Cardiac muscle cell (in vitro differentiated cells and primary cell): ENCODE data around the gene PARVA. TPM values are rescaled to one million over a fixed set of nuclear protein-coding genes. Genes with fewer than 3 reads are reported as not detected.

Experiments
- DNase-seq, 2 donors: peaks; one replicate each; pipeline versions ENCODE4 v3.0.0 to v3.0.0-alpha.2; 2010 to 2017; ENCODE audit warnings: low read depth in 1 of 2, low spot score in 1 of 2
- H3K27ac ChIP-seq: fragments of 200-600 bp; sonication (generic); 2 replicates; pipeline ENCODE4 v1.5.1; 2016
- H3K27me3 ChIP-seq: fragments of 200-600 bp; sonication (generic); 2 replicates; pipeline ENCODE4 v1.6.0; 2016; ENCODE audit warnings: control low read depth
- H3K36me3 ChIP-seq: fragments of 200-600 bp; sonication (generic); 2 replicates; pipeline ENCODE4 v1.5.1; 2016; ENCODE audit warnings: control low read depth
- H3K4me1 ChIP-seq: fragments of 200-600 bp; sonication (generic); 2 replicates; pipeline ENCODE4 v1.8.1; 2017; ENCODE audit warnings: low read depth, mild to moderate bottlenecking, mixed run types
- H3K4me3 ChIP-seq: fragments of 200-600 bp; sonication (generic); 2 replicates; pipeline ENCODE4 v1.5.1; 2016; ENCODE audit warnings: mild to moderate bottlenecking
- H3K9me3 ChIP-seq: fragments of 200-600 bp; sonication (generic); 2 replicates; pipeline ENCODE4 v1.5.1; 2017; ENCODE audit warnings: low read depth, mild to moderate bottlenecking, control low read depth
- polyA plus RNA-seq: library from polyadenylated mRNA; unstranded; fragments of >200 nt; fragmentation: Nextera tagmentation; extraction: Ambion mirVana; gene quantifications from 2 replicates; pipeline ENCODE4 v1.2.1, GENCODE V29; 2016
- total RNA-seq: library from RNA; depleted of rRNA; stranded (reverse); fragments of >200 nt; gene quantifications from 2 replicates; pipeline ENCODE4 v1.2.3, GENCODE V29; 2016
- TF ChIP-seq, protein P1 (sequence below): IDR thresholded peaks from 2 replicates; pipeline ENCODE4 v1.5.1; 2012; ENCODE audit warnings: low read depth, mild to moderate bottlenecking, low read length

PARVA gene
- total and polyA plus RNA-seq, 2 experiments from 2014 or later = 13.0 to 24.2 TPM

- no peaks in the 10 kb centered on the region for H3K9me3 ChIP-seq
- H3K27me3 ChIP-seq = no peaks in the 10 kb centered on the region
- H3K36me3 ChIP-seq = no peaks in the 10 kb centered on the region
- no peak overlapping the region for H3K27ac ChIP-seq
- H3K4me3 ChIP-seq = no peak overlapping the region
- peaks cover 20% of the 10 kb centered on the region for H3K4me1 ChIP-seq
- TF ChIP-seq, protein P1, sequence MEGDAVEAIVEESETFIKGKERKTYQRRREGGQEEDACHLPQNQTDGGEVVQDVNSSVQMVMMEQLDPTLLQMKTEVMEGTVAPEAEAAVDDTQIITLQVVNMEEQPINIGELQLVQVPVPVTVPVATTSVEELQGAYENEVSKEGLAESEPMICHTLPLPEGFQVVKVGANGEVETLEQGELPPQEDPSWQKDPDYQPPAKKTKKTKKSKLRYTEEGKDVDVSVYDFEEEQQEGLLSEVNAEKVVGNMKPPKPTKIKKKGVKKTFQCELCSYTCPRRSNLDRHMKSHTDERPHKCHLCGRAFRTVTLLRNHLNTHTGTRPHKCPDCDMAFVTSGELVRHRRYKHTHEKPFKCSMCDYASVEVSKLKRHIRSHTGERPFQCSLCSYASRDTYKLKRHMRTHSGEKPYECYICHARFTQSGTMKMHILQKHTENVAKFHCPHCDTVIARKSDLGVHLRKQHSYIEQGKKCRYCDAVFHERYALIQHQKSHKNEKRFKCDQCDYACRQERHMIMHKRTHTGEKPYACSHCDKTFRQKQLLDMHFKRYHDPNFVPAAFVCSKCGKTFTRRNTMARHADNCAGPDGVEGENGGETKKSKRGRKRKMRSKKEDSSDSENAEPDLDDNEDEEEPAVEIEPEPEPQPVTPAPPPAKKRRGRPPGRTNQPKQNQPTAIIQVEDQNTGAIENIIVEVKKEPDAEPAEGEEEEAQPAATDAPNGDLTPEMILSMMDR = no peak
- no peak for DNase-seq
These were observed 60.9 kb downstream of the PARVA start for GRCh38 chr11:12438291-12438690.

DNA sequence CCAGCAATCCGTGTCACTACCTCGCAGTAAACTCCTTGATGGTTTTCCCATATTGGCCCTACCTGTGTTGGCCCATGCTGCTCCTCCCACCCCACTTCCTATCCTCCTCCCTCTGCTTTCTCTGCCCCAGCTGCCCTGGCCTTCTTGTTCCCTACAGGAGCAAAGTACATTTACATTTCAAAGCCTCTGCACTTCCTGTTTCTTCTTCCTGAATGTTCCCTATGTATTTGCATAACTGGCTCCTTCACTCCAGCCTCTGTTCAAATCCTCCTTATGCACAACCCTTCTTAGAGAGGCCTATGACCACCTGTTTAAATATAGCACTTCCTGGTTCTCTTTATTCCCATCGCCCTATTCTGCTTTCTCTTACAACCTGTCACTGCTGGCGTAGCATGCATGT lies 62.2 kb downstream of the PARVA start:
- Histone ChIP-seq H3K36me3 (no peaks in the 10 kb centered on the region), H3K27ac (no peak overlapping the region), H3K27me3 (no peaks in the 10 kb centered on the region), H3K4me3 (no peak overlapping the region), H3K9me3 (no peaks in the 10 kb centered on the region), H3K4me1 (peaks cover 12% of the 10 kb centered on the region)
- TF ChIP-seq, protein P1 = no peak
- DNase-seq = no peak

- no peak overlapping the region for H3K27ac ChIP-seq
- H3K4me3 ChIP-seq = no peak overlapping the region
- H3K9me3 ChIP-seq = no peaks in the 10 kb centered on the region
- no peak for DNase-seq
- TF ChIP-seq, protein P1 = no peak
- H3K27me3 ChIP-seq = no peaks in the 10 kb centered on the region
- no peaks in the 10 kb centered on the region for H3K36me3 ChIP-seq
- H3K4me1 ChIP-seq = peaks cover 2% of the 10 kb centered on the region
These were observed 63.2 kb downstream of the PARVA start for GRCh38 chr11:12440565-12440964.

GRCh38 chr11:12441231-12441861 lies 64.0 kb downstream of the PARVA start:
- Histone ChIP-seq H3K9me3 (no peaks in the 10 kb centered on the region), H3K4me3 (no peak overlapping the region), H3K4me1 (no peaks in the 10 kb centered on the region), H3K27me3 (no peaks in the 10 kb centered on the region), H3K36me3 (no peaks in the 10 kb centered on the region), H3K27ac (no peak overlapping the region)
- TF ChIP-seq, protein P1 = no peak
- DNase-seq = no peak

DNA sequence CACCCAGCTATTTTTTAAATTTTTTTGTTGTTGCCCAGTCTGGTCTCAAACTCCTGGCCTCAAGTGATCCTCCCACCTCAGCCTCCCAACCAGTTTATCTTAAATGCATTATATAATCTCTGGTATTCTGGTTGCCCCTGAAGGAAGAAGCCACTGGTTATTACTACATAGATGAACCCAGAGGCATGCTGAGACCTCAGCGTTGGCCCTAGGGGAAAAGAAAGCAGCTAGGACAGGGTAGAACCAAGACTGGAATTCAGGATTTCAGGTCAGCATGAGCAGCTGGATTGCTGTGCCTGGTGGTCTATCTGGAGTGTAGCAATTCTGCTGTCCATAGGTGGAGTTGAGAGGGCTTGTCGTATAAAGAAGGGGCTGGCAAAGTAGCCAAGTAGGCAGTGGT lies 67.2 kb downstream of the PARVA start:
- Histone ChIP-seq H3K4me1 (no peaks in the 10 kb centered on the region), H3K27me3 (no peaks in the 10 kb centered on the region), H3K9me3 (no peaks in the 10 kb centered on the region), H3K36me3 (no peaks in the 10 kb centered on the region), H3K27ac (no peak overlapping the region), H3K4me3 (no peak overlapping the region)
- no peak for DNase-seq
- TF ChIP-seq, protein P1 = no peak
